Activated B cell treated with CpG ODN at 0.5 μM for 24 hours (primary cell): ENCODE results near the gene CD22. TPM values are rescaled to one million over a fixed set of nuclear protein-coding genes. Genes with fewer than 3 reads are reported as not detected.
A peak's percentile ranks its signal among the peaks of the same experiment; 100 is the strongest.

Experiments used
- ATAC-seq: fragments of 200-7000 bp; cut with Tn5 transposase; one replicate; pipeline ENCODE4 v1.10.0; 2021; ENCODE audit warnings: low read depth, mild to moderate bottlenecking, moderate library complexity
- CTCF ChIA-PET: fragments of 350-600 bp; sonication (Branson Sonifier 250); formaldehyde crosslinking; loops from one replicate; lab custom pipeline; 2021; ENCODE audit warnings: antibody characterized with exemption; lab: Charles Lee
- POLR2A ChIA-PET: fragments of 350-600 bp; sonication (Branson Sonifier 250); formaldehyde crosslinking; loops from one replicate; lab custom pipeline; 2021; ENCODE audit warnings: antibody characterized with exemption; lab: Charles Lee
- DNase-seq: peaks from one replicate; pipeline ENCODE4 v3.0.0; 2022
- H3K27ac Mint-ChIP-seq: one replicate; pipeline ENCODE4 v1.8.0; 2020; ENCODE audit warnings: mixed read lengths
- H3K27me3 Mint-ChIP-seq: one replicate; pipeline ENCODE4 v1.8.0; 2021; ENCODE audit warnings: mixed read lengths
- H3K36me3 Mint-ChIP-seq: one replicate; pipeline ENCODE4 v1.8.0; 2021; ENCODE audit warnings: low read depth, mixed read lengths
- H3K4me1 Mint-ChIP-seq: one replicate; pipeline ENCODE4 v1.8.0; 2021; ENCODE audit warnings: mixed read lengths
- H3K4me3 Mint-ChIP-seq: one replicate; pipeline ENCODE4 v1.8.0; 2020; ENCODE audit warnings: mild to moderate bottlenecking, mixed read lengths
- H3K9me3 Mint-ChIP-seq: one replicate; pipeline ENCODE4 v1.8.0; 2020; ENCODE audit warnings: mixed read lengths
- intact Hi-C: fragments of 100-400 bp; cut with micrococcal nuclease; formaldehyde crosslinking; loops from one replicate; pipeline ENCODE4 v1.15.1; 2024
- total RNA-seq: library from RNA; stranded (reverse); gene quantifications from 2 replicates; pipeline ENCODE4 v1.2.3, GENCODE V29; 2022
- TF ChIP-seq, protein P1 (sequence below): fragments of 200-600 bp; IDR thresholded peaks from one replicate; pipeline ENCODE4 v1.8.0; 2022; ENCODE audit warnings: antibody characterized with exemption, mild to moderate bottlenecking

CD22 gene
- total RNA-seq, 1 donor from 2014 or later = 1,096 TPM

DNA sequence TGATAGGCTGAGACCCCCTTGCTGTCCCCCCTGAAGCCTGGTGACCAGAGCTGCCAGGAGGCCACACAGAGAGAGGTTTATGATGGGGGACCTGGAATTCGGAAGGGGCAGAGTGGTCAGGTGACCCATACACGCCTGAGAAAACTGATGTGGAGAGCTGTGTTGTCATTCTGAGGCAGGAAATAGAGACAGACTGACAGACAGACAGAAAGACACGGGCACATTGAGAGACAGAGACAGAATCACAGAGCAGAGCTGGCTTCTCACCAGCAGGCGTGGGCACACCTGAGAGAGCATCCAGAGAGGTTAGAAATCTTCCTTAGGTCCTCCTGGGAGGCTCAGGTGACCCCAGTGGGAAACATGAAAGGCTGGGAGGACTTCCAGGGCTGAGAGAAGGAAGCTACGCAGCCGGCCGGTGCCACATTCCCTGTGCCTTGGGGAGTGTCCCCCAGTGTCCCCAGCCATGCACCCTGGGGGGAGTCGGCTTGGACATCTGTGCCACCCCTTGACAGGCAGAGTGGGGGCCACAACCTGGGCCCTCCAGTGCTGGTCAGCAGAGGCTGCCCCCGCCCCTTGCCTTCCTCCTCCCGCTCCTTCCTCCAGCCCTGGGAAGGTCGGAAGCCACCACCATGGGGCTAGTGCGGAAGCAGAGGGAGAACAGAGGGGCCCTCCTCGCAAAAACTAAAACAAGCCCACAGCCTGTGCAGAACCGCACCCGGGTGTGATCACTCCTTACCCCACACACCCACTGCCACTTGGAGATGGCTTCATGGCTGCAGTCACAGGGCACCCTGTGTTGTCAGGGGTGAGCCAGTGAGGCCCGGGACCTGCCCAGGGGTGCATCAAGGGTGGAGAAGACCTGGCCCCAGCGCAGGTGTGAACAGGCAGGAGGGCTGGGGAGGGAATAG, 20.9 kb downstream of the CD22 start:
- ATAC-seq (no peak), DNase-seq (no peak)
- Mint-ChIP-seq H3K9me3 (no peaks in the 10 kb centered on the region), H3K27me3 (peaks cover 2% of the 10 kb centered on the region), H3K27ac (peak overlapping the region; percentile 98), H3K4me1 (peaks cover 68% of the 10 kb centered on the region), H3K4me3 (peak overlapping the region; percentile 4), H3K36me3 (peaks cover 32% of the 10 kb centered on the region)
- intact Hi-C loops = loop anchor here (5.0 to 10.0 kb wide), 2 partner anchors 285 to 362 kb away; no protein-coding TSS in a partner anchor
- TF ChIP-seq, protein P1, sequence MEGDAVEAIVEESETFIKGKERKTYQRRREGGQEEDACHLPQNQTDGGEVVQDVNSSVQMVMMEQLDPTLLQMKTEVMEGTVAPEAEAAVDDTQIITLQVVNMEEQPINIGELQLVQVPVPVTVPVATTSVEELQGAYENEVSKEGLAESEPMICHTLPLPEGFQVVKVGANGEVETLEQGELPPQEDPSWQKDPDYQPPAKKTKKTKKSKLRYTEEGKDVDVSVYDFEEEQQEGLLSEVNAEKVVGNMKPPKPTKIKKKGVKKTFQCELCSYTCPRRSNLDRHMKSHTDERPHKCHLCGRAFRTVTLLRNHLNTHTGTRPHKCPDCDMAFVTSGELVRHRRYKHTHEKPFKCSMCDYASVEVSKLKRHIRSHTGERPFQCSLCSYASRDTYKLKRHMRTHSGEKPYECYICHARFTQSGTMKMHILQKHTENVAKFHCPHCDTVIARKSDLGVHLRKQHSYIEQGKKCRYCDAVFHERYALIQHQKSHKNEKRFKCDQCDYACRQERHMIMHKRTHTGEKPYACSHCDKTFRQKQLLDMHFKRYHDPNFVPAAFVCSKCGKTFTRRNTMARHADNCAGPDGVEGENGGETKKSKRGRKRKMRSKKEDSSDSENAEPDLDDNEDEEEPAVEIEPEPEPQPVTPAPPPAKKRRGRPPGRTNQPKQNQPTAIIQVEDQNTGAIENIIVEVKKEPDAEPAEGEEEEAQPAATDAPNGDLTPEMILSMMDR = no peak
- CTCF ChIA-PET = interaction anchor here (0.7 to 4.8 kb wide), 5 partner anchors 18 to 145 kb away, joined by 3 to 37 read pairs (median 12); no protein-coding TSS in a partner anchor
- POLR2A ChIA-PET = interaction anchor here (0.6 to 11.2 kb wide), 16 partner anchors 9 to 283 kb away, joined by 3 to 645 read pairs (median 7); partner anchors contain the start of genes CD22 and USF2

- Mint-ChIP-seq H3K27ac (no peak overlapping the region), H3K4me1 (peaks cover 61% of the 10 kb centered on the region), H3K36me3 (peaks cover 25% of the 10 kb centered on the region), H3K4me3 (no peak overlapping the region), H3K9me3 (no peaks in the 10 kb centered on the region), H3K27me3 (peaks cover 2% of the 10 kb centered on the region)
- POLR2A ChIA-PET = interaction anchor here (0.6 to 11.2 kb wide), 8 partner anchors 19 to 179 kb away, joined by 3 to 645 read pairs (median 38); partner anchors contain the start of gene CD22
- no peak for DNase-seq
- CTCF ChIA-PET = interaction anchor here (1.1 to 4.8 kb wide), 3 partner anchors 19 to 145 kb away, joined by 4 to 37 read pairs (median 27); no protein-coding TSS in a partner anchor
- intact Hi-C loops = no loop called here
- no peak for ATAC-seq
- TF ChIP-seq, protein P1 = no peak
These were observed 21.6 kb downstream of the CD22 start for GRCh38 chr19:35350591-35350990.

- Mint-ChIP-seq H3K27ac (no peak overlapping the region), H3K36me3 (peaks cover 15% of the 10 kb centered on the region), H3K9me3 (no peaks in the 10 kb centered on the region), H3K4me3 (no peak overlapping the region), H3K4me1 (peaks cover 51% of the 10 kb centered on the region), H3K27me3 (peaks cover under 1% of the 10 kb centered on the region)
- TF ChIP-seq, protein P1 = no peak
- DNase-seq (no peak), ATAC-seq (no peak)
- intact Hi-C loops = loop anchor here (1.0 to 2.0 kb wide), 5 partner anchors 23 to 241 kb away; no protein-coding TSS in a partner anchor
- POLR2A ChIA-PET = interaction anchor here (0.5 to 11.2 kb wide), 10 partner anchors 20 to 143 kb away, joined by 3 to 645 read pairs (median 12); partner anchors contain the start of genes CD22 and HAMP
- CTCF ChIA-PET = interaction anchor here (1.0 to 4.8 kb wide), 9 partner anchors 18 to 144 kb away, joined by 3 to 99 read pairs (median 12); no protein-coding TSS in a partner anchor
These were observed 22.6 kb downstream of the CD22 start for GRCh38 chr19:35351411-35352176.

DNA sequence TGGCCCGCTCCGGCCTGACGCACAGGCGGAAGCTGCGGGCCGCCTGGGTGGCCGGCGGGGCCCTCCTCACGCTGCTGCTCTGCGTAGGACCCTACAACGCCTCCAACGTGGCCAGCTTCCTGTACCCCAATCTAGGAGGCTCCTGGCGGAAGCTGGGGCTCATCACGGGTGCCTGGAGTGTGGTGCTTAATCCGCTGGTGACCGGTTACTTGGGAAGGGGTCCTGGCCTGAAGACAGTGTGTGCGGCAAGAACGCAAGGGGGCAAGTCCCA, 23.1 kb downstream of the CD22 start:
- peaks cover 46% of the 10 kb centered on the region for H3K4me1 Mint-ChIP-seq
- TF ChIP-seq, protein P1 = no peak
- no peaks in the 10 kb centered on the region for H3K9me3 Mint-ChIP-seq
- POLR2A ChIA-PET = interaction anchor here (0.8 to 11.2 kb wide), 8 partner anchors 21 to 143 kb away, joined by 3 to 645 read pairs (median 7); partner anchors contain the start of genes CD22 and HAMP
- no peaks in the 10 kb centered on the region for H3K27me3 Mint-ChIP-seq
- ATAC-seq (no peak), DNase-seq (no peak)
- CTCF ChIA-PET = interaction anchor here (1.0 to 4.3 kb wide), 13 partner anchors 12 to 158 kb away, joined by 3 to 99 read pairs (median 9); partner anchors contain the start of gene USF2
- no peak overlapping the region for H3K27ac Mint-ChIP-seq
- intact Hi-C loops = loop anchor here (1.0 to 2.0 kb wide), 5 partner anchors 23 to 240 kb away; no protein-coding TSS in a partner anchor
- H3K36me3 Mint-ChIP-seq = peaks cover 10% of the 10 kb centered on the region
- no peak overlapping the region for H3K4me3 Mint-ChIP-seq
